GM12878 (cell line): ENCODE results near the gene UTP3. TPM values are rescaled to one million over a fixed set of nuclear protein-coding genes. Genes with fewer than 3 reads are reported as not detected.

ENCODE experiments used
- ATAC-seq: fragments of 200-7000 bp; cut with Tn5 transposase; 3 replicates; pipeline ENCODE4 v1.9.1; 2020; ENCODE audit warnings: mild to moderate bottlenecking, moderate library complexity
- BruUV-seq: library from RNA; stranded (reverse); fragments of 400-500 nt; replicated peaks from 2 replicates; lab custom pipeline; 2021; lab: Mats Ljungman, UMichigan
- CTCF ChIA-PET: fragments of 300-600 bp; sonication (Branson Sonifier 250); formaldehyde crosslinking; extraction: SDS; loops from one replicate; lab custom pipeline; 2021; ENCODE audit warnings: inconsistent platforms; lab: Yijun Ruan, JAX
- POLR2A ChIA-PET: fragments of 350-600 bp; formaldehyde crosslinking; extraction: SDS; loops from one replicate; lab custom pipeline; 2021; ENCODE audit warnings: inconsistent platforms; lab: Charles Lee
- RAD21 ChIA-PET: fragments of 300-600 bp; sonication (Branson Sonifier 250); formaldehyde crosslinking; loops from one replicate; lab custom pipeline; 2023; ENCODE audit warnings: antibody characterized with exemption; ENCODE audit not compliant: unreplicated experiment; lab: Charles Lee
- SMC1A ChIA-PET: fragments of 300-600 bp; sonication (Branson Sonifier 250); formaldehyde crosslinking; loops from one replicate; lab custom pipeline; 2023; ENCODE audit not compliant: unreplicated experiment, uncharacterized antibody; lab: Charles Lee
- DNase-seq: peaks from one replicate; pipeline ENCODE4 v3.0.0-alpha.2; 2011; ENCODE audit warnings: low read depth, low spot score
- FAIRE-seq: peaks from 3 replicates; lab custom pipeline; 2011; peaks lifted over from hg19 to GRCh38; lab: Jason Lieb, UNC
- H2AFZ ChIP-seq: 2 replicates; pipeline ENCODE4 v1.6.0; 2011; ENCODE audit warnings: low read depth, low read length, control low read depth; ENCODE audit not compliant: control insufficient read depth
- H3K27ac ChIP-seq: 2 replicates; pipeline ENCODE4 v1.5.1; 2011; ENCODE audit warnings: control low read depth; ENCODE audit not compliant: control insufficient read depth, insufficient read depth
- H3K27me3 ChIP-seq, 2 experiments: replicated peaks in 1 of 2; 2 replicates each; pipeline versions ENCODE4 v1.6.0 to v1.6.1; 2011; ENCODE audit warnings: low read length in 1 of 2; ENCODE audit not compliant: control insufficient read depth in 2 of 2, insufficient read depth in 2 of 2
- H3K36me3 ChIP-seq, 2 experiments: 2 replicates each; pipeline ENCODE4 v1.5.1; 2011; ENCODE audit warnings: low read length in 1 of 2; ENCODE audit not compliant: control insufficient read depth in 2 of 2, insufficient read depth in 2 of 2
- H3K4me1 ChIP-seq: 2 replicates; pipeline ENCODE4 v1.6.1; 2011; ENCODE audit warnings: mild to moderate bottlenecking, low read length, moderate library complexity, mixed read lengths; ENCODE audit not compliant: control insufficient read depth, insufficient read depth
- H3K4me2 ChIP-seq: 2 replicates; pipeline ENCODE4 v1.6.0; 2011; ENCODE audit warnings: control low read depth; ENCODE audit not compliant: control insufficient read depth, insufficient read depth
- H3K4me3 ChIP-seq: fragments of 200-600 bp; sonication (generic); 2 replicates; pipeline ENCODE4 v1.5.1; 2016
- H3K79me2 ChIP-seq: 2 replicates; pipeline ENCODE4 v1.6.0; 2011; ENCODE audit warnings: low read length; ENCODE audit not compliant: control insufficient read depth, insufficient read depth
- H3K9ac ChIP-seq: 2 replicates; pipeline ENCODE4 v1.8.0; 2011; ENCODE audit warnings: low read length, control low read depth, mixed read lengths; ENCODE audit not compliant: control insufficient read depth, insufficient read depth
- H3K9me3 ChIP-seq: replicated peaks from 3 replicates; pipeline ENCODE4 v1.5.1; 2011; ENCODE audit warnings: mild to moderate bottlenecking, low read length; ENCODE audit not compliant: control insufficient read depth, insufficient read depth
- H4K20me1 ChIP-seq: 2 replicates; pipeline ENCODE4 v1.6.0; 2011; ENCODE audit not compliant: control insufficient read depth, insufficient read depth
- BHLHE40 ChIP-seq, 2 experiments: fragments of 450-650 bp in 1 of 2; IDR thresholded peaks; 2 replicates each; pipeline ENCODE4 v1.6.1; 2011 to 2017; ENCODE audit warnings: low read depth in 2 of 2, borderline replicate concordance in 1 of 2, improper control_type of control experiment in 1 of 2, low read length in 1 of 2, mild to moderate bottlenecking in 1 of 2
- EED ChIP-seq: sonication (generic); IDR thresholded peaks from 2 replicates; pipeline ENCODE4 v1.6.1; 2016; ENCODE audit warnings: antibody characterized with exemption, low read depth
- IKZF1 ChIP-seq: fragments of 450-650 bp; conservative IDR thresholded peaks from 2 replicates; pipeline ENCODE4 v1.6.1; 2017; ENCODE audit warnings: antibody characterized with exemption, mild to moderate bottlenecking
- LARP7 ChIP-seq: fragments of 450-650 bp; IDR thresholded peaks from 2 replicates; pipeline ENCODE4 v1.6.1; 2017; ENCODE audit warnings: mild to moderate bottlenecking
- MAX ChIP-seq: IDR thresholded peaks from 2 replicates; pipeline ENCODE4 v1.6.1; 2012; ENCODE audit warnings: low read depth, low read length, improper control_type of control experiment
- NBN ChIP-seq: fragments of 450-650 bp; IDR thresholded peaks from 2 replicates; pipeline ENCODE4 v1.6.1; 2016
- POLR2A ChIP-seq: IDR thresholded peaks from 2 replicates; pipeline ENCODE4 v1.6.1; 2011; ENCODE audit warnings: low read depth, mild to moderate bottlenecking, low read length
- SMARCA5 ChIP-seq: fragments of 450-650 bp; IDR thresholded peaks from 2 replicates; pipeline ENCODE4 v1.6.1; 2017; ENCODE audit warnings: mild to moderate bottlenecking
- SREBF1 ChIP-seq: IDR thresholded peaks from 2 replicates; pipeline ENCODE4 v1.6.1; 2012; ENCODE audit warnings: mild to moderate bottlenecking, low read length
- SREBF2 ChIP-seq: IDR thresholded peaks from 2 replicates; pipeline ENCODE4 v1.6.1; 2012; ENCODE audit warnings: mild to moderate bottlenecking, low read length
- TCF3 ChIP-seq: IDR thresholded peaks from 2 replicates; pipeline ENCODE4 v1.6.1; 2012; ENCODE audit warnings: low read depth, mild to moderate bottlenecking, low read length, borderline replicate concordance; ENCODE audit not compliant: insufficient read depth
- TCF7 ChIP-seq: IDR thresholded peaks from 2 replicates; pipeline ENCODE4 v1.6.1; 2014; ENCODE audit warnings: antibody characterized with exemption, borderline replicate concordance
- WRNIP1 ChIP-seq: IDR thresholded peaks from 2 replicates; pipeline ENCODE4 v1.6.1; 2011; ENCODE audit warnings: low read depth, low read length, improper control_type of control experiment, borderline replicate concordance
- ZNF592 ChIP-seq: fragments of 450-650 bp; IDR thresholded peaks from 2 replicates; pipeline ENCODE4 v1.6.1; 2017; ENCODE audit warnings: mild to moderate bottlenecking, moderate library complexity
- WGBS: methylation state at CpG from one replicate; pipeline ENCODE4 v1.1.6; 2016; ENCODE audit warnings: low lambda C conversion rate; ENCODE audit not compliant: insufficient replicate concordance, insufficient coverage; ENCODE audit errors: missing lambda C conversion rate; 5-methylcytosine and 5-hydroxymethylcytosine counted together
- in situ Hi-C: fragments of 300-500 bp; cut with MboI; formaldehyde crosslinking; loops from 9 replicates; pipeline ENCODE4 v1.14.3; 2018; ENCODE audit warnings: mixed read lengths
- intact Hi-C: fragments of 100-400 bp; cut with micrococcal nuclease; formaldehyde crosslinking; loops from one replicate; pipeline ENCODE4 v1.14.2; 2022; ENCODE audit not compliant: unreplicated experiment
- polyA plus RNA-seq, 11 experiments: library from polyadenylated mRNA; depleted of rRNA in 4 of 11; unstranded in 6 of 11; stranded (reverse) in 5 of 11; fragments of >200 nt; fragmentation: Nextera tagmentation in 4 of 11; fragmentation: Illumina TruSeq in 1 of 11; extraction: Ambion mirVana in 4 of 11; extraction: Trizol in 1 of 11; gene quantifications; 1 replicate in 1 of 11; 2 replicates in 10 of 11; pipeline versions ENCODE4 v1.2.1 to v1.2.3, GENCODE V29; 2011 to 2016; ENCODE audit warnings: inconsistent platforms in 2 of 11, missing spikeins in 2 of 11, low read depth in 1 of 11
- total RNA-seq, 4 experiments: library from RNA; depleted of rRNA in 3 of 4; stranded (reverse); fragments of >200 nt in 3 of 4; fragmentation: Illumina TruSeq in 1 of 4; extraction: Trizol in 1 of 4; gene quantifications; 2 replicates each; pipeline versions ENCODE4 v1.2.1 to v1.2.3, GENCODE V29; 2013 to 2021
- TF ChIP-seq, protein P1 (sequence below): IDR thresholded peaks from 2 replicates; pipeline ENCODE4 v1.6.1; 2011; ENCODE audit warnings: borderline replicate concordance, low read depth, mild to moderate bottlenecking, moderate library complexity, mixed read lengths, low read length; ENCODE audit not compliant: insufficient read depth; ENCODE audit errors: extremely low read length

Gene UTP3
- total and polyA plus RNA-seq, 10 of the 15 experiments (the other 5 are each of a cell fraction or from before 2014, with no cell fraction given): 15.8 to 60.7 (median 22.5) TPM

GRCh38 chr4:70704931-70705182, 16.5 kb downstream of the UTP3 start (continued):
- no peak for TF ChIP-seq NBN
- peak; percentile 85 for TF ChIP-seq IKZF1
- TF ChIP-seq LARP7: peak; percentile 82
- TF ChIP-seq WRNIP1: no peak

DNA sequence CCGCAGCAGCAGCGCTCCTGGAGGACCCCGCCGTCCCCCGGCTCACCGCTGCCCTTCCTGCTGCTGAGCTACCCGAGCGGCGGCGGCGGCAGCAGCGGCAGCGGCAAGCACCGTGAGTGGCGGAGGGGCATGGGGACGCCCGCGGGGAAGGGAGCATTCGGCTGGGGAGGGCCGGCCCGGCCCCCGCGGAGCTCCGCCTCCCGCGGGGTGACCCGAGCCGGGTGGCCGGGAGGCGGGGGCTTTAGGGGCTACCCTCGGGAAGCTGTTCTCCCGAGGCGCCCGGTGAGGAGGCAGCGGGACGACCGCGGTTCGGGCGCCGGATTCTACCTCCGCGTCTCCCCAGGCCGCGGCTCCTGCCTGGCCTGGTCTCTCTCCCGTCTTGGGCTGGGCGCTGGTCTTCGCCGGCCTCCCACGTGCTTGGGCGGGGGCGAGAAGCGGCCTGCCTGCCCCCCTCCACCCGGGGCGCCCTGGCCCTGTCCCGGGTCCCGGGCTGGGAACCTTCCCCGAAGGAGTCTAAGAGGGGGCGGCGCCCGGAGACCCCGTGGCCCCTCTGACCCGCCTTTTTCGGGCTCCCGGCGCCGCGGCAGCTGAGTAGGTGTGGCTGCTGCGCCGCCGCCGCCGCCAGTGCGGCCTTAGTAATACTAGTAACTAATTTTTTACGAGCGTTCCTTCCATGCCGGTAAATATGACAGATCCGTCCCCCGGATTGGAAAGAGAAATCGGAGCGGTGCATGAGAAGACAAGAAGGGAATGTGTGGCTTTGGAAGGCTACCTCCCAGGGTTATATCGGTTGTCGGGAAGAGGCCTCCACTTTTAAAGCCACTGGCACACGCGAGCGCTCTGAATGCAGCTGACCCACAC, 17.1 kb downstream of the UTP3 start:
- in situ Hi-C loops: no loop called here
- peaks cover 2% of the 10 kb centered on the region; the same call in 1 of the 2 replicates for H3K79me2 ChIP-seq
- no peak for FAIRE-seq
- intact Hi-C loops: loop anchor here (2.0 to 5.0 kb wide), 2 partner anchors 17 to 132 kb away; partner anchors contain the start of genes GRSF1 and UTP3
- WGBS: 2% methylated on average over 58 of the region's 86 CpGs
- peak overlapping the region; percentile 92 for H3K4me3 ChIP-seq
- DNase-seq: no peak
- no peaks in the 10 kb centered on the region for H3K36me3 ChIP-seq
- SMC1A ChIA-PET: interaction anchor here (0.6 to 5.8 kb wide), 19 partner anchors 8 to 305 kb away, joined by 3 to 77 read pairs (median 4); partner anchors contain the start of genes DCK, GRSF1, JCHAIN and UTP3
- RAD21 ChIA-PET: interaction anchor here (0.6 to 7.1 kb wide), 22 partner anchors 9 to 301 kb away, joined by 3 to 82 read pairs (median 6); partner anchors contain the start of genes DCK, RUFY3 and UTP3
- peak; percentile 77 for ATAC-seq
- peak overlapping the region; percentile 50; the same call in 1 of the 2 replicates for H3K27ac ChIP-seq
- H3K27me3 ChIP-seq: no peaks in the 10 kb centered on the region
- peak overlapping the region; percentile 70; the same call in 1 of the 2 replicates for H3K9ac ChIP-seq
- no peaks in the 10 kb centered on the region for H4K20me1 ChIP-seq
- peak overlapping the region; percentile 91 for H3K4me2 ChIP-seq
- no TSS peak for BruUV-seq
- H3K9me3 ChIP-seq: no peaks in the 10 kb centered on the region
- H2AFZ ChIP-seq: peak overlapping the region; percentile 82
- CTCF ChIA-PET: interaction anchor here (0.6 to 7.5 kb wide), 18 partner anchors 9 to 303 kb away, joined by 3 to 77 read pairs (median 4); partner anchors contain the start of genes DCK and UTP3
- no peaks in the 10 kb centered on the region; the same call in 1 of the 2 replicates for H3K4me1 ChIP-seq
- POLR2A ChIA-PET: interaction anchor here (0.5 to 7.8 kb wide), 14 partner anchors 7 to 288 kb away, joined by 3 to 52 read pairs (median 4); partner anchors contain the start of genes DCK and UTP3
- no peak for TF ChIP-seq SREBF1
- TF ChIP-seq TCF3: no peak
- TF ChIP-seq TCF7: no peak
- TF ChIP-seq POLR2A: peak; percentile 59
- TF ChIP-seq MAX: peak; percentile 69
- 0 out of 2 replicates have a peak, but pooled peaks have one; percentile 16 for TF ChIP-seq NBN
- TF ChIP-seq SREBF2: no peak
- TF ChIP-seq, protein P1, sequence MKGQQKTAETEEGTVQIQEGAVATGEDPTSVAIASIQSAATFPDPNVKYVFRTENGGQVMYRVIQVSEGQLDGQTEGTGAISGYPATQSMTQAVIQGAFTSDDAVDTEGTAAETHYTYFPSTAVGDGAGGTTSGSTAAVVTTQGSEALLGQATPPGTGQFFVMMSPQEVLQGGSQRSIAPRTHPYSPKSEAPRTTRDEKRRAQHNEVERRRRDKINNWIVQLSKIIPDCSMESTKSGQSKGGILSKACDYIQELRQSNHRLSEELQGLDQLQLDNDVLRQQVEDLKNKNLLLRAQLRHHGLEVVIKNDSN: peak; percentile 40
- no peak for TF ChIP-seq SMARCA5
- TF ChIP-seq IKZF1: peak; percentile 47; the same call in 1 of the 2 replicates
- peak; percentile 56; the same call in 1 of the 2 replicates for TF ChIP-seq EED
- peak in 1 of 2 experiments; percentile 84; a peak in 2 of 4 replicates for TF ChIP-seq BHLHE40 (IDR thresholded peaks at IDR 0.05; ENCODE audit: borderline replicate concordance in 1 of 2, low read depth in 2 of 2, low read length in 1 of 2)
- TF ChIP-seq ZNF592: no peak
